Glomerular visceral epithelial cell (primary cell): Measurements from ENCODE around the gene AGAP5.

ENCODE experiments used
- DNase-seq: peaks from one replicate; pipeline ENCODE4 v3.0.0-alpha.2; 2016; ENCODE audit errors: extremely low spot score

AGAP5 gene

DNA sequence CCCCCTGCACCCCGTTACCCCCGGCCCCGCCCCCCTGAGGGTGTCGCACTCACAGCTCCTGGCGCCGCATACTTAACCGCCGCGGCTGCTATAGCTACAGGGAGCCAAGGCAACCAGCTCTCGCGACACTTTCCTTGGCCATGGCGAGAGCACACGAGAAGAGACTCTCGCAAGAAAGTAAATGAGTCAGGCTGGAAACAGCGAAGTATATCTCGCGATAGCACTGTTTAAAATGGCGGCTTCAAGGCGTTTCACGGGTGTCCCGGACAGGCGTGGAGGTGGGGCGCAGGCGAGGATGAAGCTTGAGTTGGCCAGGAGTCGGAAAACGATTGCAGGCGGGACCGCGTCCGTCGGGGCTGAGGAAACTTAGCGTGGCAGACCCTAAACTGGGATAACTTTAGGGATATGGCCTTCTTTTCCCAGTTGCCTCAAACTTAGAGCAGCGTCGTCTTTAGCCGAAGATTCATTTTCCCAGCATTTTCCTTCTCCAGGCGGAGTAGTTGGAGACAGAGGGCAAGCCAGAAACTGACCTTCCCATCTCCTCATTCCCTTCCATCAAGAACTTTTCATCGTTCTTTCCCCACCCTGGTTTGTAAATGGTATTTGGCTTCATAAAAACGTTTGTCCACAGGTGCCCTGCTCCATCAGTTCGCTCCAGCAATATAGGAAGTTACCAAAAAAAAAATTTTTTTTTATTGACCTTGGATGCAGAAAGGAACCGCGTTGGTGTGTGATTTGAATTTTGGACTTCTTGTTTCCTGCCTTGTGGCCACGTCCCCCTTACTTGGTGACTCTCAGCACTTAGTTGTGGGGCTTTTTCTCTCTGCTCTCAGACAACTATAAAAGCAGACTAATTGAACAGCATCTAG is 71.8 kb downstream of the AGAP5 start:
- peak; percentile 97 for DNase-seq

DNA sequence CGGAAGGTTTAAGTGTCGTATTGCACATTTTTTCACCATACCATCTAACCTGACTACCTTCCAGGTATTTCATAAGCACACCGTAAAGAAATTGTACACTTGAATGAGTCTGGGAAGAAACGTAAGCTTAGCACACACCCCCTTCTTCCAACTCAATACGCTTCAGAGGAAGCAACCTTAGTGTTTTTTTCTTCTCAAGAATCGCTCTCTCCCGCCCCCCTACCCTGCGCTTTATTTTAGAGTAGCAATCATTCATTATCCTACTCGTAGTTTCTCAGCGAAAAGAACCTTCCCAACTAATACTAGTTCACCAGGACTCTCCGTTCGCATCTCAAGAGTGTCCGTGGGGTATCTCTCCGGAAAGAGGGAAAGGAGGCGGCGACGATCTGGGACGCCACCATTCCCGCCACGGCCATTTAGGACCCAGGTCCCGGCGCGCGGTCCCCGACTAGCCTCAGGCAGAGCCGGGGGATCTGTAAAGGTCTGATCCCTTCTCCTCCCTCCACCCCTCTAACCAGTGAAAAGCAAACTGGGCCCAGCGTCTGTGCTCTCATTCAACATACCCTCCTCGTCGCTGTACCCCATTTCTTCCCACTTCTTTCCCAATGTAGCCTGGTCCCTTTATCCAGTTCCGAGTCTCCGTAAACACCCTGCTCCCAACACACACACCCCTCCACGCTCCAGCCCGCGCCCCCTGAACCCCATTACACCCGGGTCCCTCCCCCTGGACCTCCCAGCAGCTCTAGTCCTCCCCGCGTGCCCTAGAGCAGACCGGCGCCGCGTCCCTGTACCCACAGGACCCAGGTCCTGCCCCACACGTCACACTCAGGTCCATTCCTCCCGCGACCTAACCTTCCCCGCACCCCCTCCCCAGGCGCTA is 72.7 kb downstream of the AGAP5 start:
- DNase-seq: peak; percentile 47
